HEK293T (cell line): Measurements from ENCODE around the gene CAVIN4.

Experiments used
- CTCF ChIA-PET: fragments of 350-600 bp; formaldehyde crosslinking; extraction: SDS; loops from one replicate; lab custom pipeline; 2021; ENCODE audit warnings: antibody characterized with exemption, inconsistent platforms; lab: Yijun Ruan, JAX
- POLR2A ChIA-PET: fragments of 350-600 bp; formaldehyde crosslinking; extraction: SDS; loops from one replicate; lab custom pipeline; 2020; ENCODE audit warnings: antibody characterized with exemption, inconsistent platforms; lab: Yijun Ruan, JAX
- DNase-seq: peaks from one replicate; pipeline ENCODE4 v3.0.0; 2012; ENCODE audit warnings: mixed read lengths; ENCODE audit errors: extremely low spot score
- ARNT ChIP-seq: fragments of 450-650 bp; IDR thresholded peaks from 2 replicates; pipeline ENCODE4 v1.6.1; 2017; ENCODE audit warnings: mild to moderate bottlenecking
- BHLHE40 ChIP-seq: fragments of 450-650 bp; IDR thresholded peaks from 2 replicates; pipeline ENCODE4 v1.6.1; 2016; ENCODE audit warnings: mild to moderate bottlenecking, moderate library complexity, borderline replicate concordance
- CTBP1 ChIP-seq: fragments of 450-650 bp; IDR thresholded peaks from 2 replicates; pipeline ENCODE4 v1.6.1; 2016; ENCODE audit warnings: borderline replicate concordance
- ELF4 ChIP-seq: fragments of 450-650 bp; IDR thresholded peaks from 2 replicates; pipeline ENCODE4 v1.6.1; 2017; ENCODE audit warnings: antibody characterized with exemption
- FOXA1 ChIP-seq: fragments of 450-650 bp; IDR thresholded peaks from 2 replicates; pipeline ENCODE4 v1.6.1; 2016; ENCODE audit warnings: mild to moderate bottlenecking
- FOXK2 ChIP-seq: fragments of 450-650 bp; IDR thresholded peaks from 2 replicates; pipeline ENCODE4 v1.6.1; 2016; ENCODE audit warnings: mild to moderate bottlenecking
- FOXM1 ChIP-seq: fragments of 450-650 bp; IDR thresholded peaks from 2 replicates; pipeline ENCODE4 v1.6.1; 2017; ENCODE audit warnings: mild to moderate bottlenecking, borderline replicate concordance
- HDGF ChIP-seq: fragments of 450-650 bp; IDR thresholded peaks from 2 replicates; pipeline ENCODE4 v1.6.1; 2017; ENCODE audit warnings: antibody characterized with exemption, borderline replicate concordance
- L3MBTL2 ChIP-seq: fragments of 450-650 bp; conservative IDR thresholded peaks from 2 replicates; pipeline ENCODE4 v1.6.1; 2016; ENCODE audit warnings: mild to moderate bottlenecking
- LEF1 ChIP-seq: fragments of 450-650 bp; IDR thresholded peaks from 2 replicates; pipeline ENCODE4 v1.6.1; 2017; ENCODE audit warnings: mild to moderate bottlenecking, borderline replicate concordance
- NFRKB ChIP-seq: fragments of 450-650 bp; IDR thresholded peaks from 2 replicates; pipeline ENCODE4 v1.6.1; 2016; ENCODE audit warnings: mild to moderate bottlenecking, moderate library complexity
- SP1 ChIP-seq: fragments of 450-650 bp; IDR thresholded peaks from 2 replicates; pipeline ENCODE4 v1.6.1; 2017
- SUZ12 ChIP-seq: fragments of 450-650 bp; IDR thresholded peaks from 2 replicates; pipeline ENCODE4 v1.6.1; 2016; ENCODE audit warnings: mild to moderate bottlenecking
- TARDBP ChIP-seq: fragments of 450-650 bp; IDR thresholded peaks from 2 replicates; pipeline ENCODE4 v1.6.1; 2016
- ZNF384 ChIP-seq: fragments of 450-650 bp; IDR thresholded peaks from 2 replicates; pipeline ENCODE4 v1.6.1; 2016
- TF ChIP-seq, protein P1 (sequence below): fragments of 450-650 bp; IDR thresholded peaks from 2 replicates; pipeline ENCODE4 v1.6.1; 2016

CAVIN4 gene

GRCh38 chr9:100561256-100561655 is 16.6 kb upstream of the CAVIN4 start:
- no peak for DNase-seq
- ChIA-PET CTCF (no interaction called here), POLR2A (no interaction called here)
- no peak for TF ChIP-seq SP1
- no peak for TF ChIP-seq ZNF384
- no peak for TF ChIP-seq TARDBP
- no peak for TF ChIP-seq LEF1
- no peak for TF ChIP-seq SUZ12
- TF ChIP-seq FOXM1 = no peak
- no peak for TF ChIP-seq FOXK2

DNA sequence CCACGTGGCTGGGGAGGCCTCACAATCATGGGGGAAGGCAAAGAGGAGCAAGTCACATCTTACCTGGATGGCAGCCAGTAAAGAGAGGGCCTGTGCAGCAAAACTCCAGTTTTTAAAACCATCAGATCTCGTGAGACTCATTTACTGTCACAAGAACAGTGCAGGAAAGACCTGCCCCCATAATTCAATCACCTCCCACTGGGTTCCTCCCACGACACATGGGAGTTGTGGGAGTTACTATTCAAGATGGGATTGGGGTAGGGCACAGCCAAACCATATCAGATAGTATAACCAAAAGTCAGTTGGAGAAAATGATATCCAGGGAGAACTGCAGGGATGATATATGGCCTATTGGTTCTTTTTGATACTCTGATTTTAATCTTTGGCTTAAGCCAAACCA is 10.0 kb upstream of the CAVIN4 start:
- POLR2A ChIA-PET = no interaction called here
- no peak for DNase-seq
- CTCF ChIA-PET = no interaction called here
- TF ChIP-seq LEF1 (no peak), ZNF384 (no peak), FOXK2 (no peak), FOXA1 (no peak), SP1 (no peak), SUZ12 (no peak), HDGF (no peak), ARNT (no peak), TARDBP (no peak), CTBP1 (no peak), NFRKB (no peak), FOXM1 (no peak), L3MBTL2 (no peak), BHLHE40 (no peak), ELF4 (no peak)
- TF ChIP-seq, protein P1, sequence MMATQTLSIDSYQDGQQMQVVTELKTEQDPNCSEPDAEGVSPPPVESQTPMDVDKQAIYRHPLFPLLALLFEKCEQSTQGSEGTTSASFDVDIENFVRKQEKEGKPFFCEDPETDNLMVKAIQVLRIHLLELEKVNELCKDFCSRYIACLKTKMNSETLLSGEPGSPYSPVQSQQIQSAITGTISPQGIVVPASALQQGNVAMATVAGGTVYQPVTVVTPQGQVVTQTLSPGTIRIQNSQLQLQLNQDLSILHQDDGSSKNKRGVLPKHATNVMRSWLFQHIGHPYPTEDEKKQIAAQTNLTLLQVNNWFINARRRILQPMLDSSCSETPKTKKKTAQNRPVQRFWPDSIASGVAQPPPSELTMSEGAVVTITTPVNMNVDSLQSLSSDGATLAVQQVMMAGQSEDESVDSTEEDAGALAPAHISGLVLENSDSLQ = no peak

DNA sequence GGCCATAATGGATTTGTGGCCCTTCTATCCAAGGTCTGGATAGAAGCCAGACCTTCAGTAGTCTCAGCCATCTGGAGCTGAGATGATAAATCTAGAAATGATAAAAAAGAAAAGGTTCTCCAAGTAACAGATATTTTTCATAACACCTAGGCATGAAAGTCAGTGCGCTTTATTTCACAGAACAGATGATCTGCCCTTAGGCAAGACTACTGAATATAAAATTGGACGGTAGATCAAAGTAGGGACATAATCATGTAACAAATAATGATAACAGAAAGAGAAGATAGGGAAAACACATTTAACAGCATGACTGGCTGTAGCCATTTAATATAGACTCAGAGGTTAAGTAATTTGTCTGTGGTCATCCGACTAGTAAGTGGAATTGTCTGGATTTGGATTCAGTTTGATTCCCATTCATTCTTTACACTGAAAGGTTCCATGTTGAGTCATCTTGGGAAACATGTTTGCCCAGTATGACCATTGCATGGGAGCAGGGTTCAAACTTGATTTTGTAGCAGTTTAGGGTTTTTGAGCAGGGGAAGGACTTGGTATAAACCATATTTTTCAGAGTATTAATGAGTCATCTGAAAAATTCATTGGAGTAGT is 4.1 kb upstream of the CAVIN4 start:
- no peak for DNase-seq
- no peak for TF ChIP-seq SUZ12
- TF ChIP-seq FOXA1 = no peak
- TF ChIP-seq, protein P1 = no peak
- CTCF ChIA-PET = no interaction called here

GRCh38 chr9:100575006-100575405 is 2.9 kb upstream of the CAVIN4 start:
- CTCF ChIA-PET = no interaction called here
- DNase-seq = no peak
- TF ChIP-seq FOXK2 = no peak
- no peak for TF ChIP-seq SUZ12
- TF ChIP-seq ZNF384 = no peak
- TF ChIP-seq, protein P1 = no peak
- TF ChIP-seq FOXA1 = no peak
- no peak for TF ChIP-seq TARDBP
- no peak for TF ChIP-seq LEF1
- no peak for TF ChIP-seq NFRKB
- POLR2A ChIA-PET = no interaction called here

More for the DNA sequence above, 4.1 kb upstream of the CAVIN4 start:
- POLR2A ChIA-PET = no interaction called here

DNA sequence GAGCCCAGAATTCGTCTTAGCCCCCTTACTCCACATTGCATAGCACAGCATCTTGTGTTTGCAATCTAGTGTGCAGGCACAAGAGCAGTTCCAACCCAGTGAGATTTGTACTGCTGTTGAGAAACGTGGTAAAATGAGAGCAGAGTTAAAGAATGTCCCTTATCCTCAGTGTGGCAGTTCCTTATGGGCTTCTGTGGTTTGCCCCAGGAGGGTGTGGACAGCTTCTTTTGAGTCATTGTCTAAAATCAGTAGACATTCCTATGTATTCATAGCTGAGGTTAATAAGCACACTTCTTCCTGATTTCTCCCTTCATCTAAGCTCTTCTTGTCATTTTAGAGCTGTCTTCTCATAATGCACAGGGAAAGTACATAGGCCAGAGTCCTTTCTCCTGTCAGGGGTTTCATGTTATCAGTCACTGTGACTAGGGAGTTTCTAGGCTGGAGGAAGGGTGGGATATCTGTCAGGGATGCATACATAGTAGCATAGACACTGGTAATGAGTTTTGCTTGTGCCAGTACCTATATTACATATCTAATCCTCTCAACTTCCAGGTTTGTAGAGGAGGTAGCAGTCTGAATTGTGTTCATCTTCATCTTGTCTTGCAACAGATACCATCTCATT is 2.0 kb upstream of the CAVIN4 start:
- DNase-seq = no peak
- ChIA-PET POLR2A (no interaction called here), CTCF (no interaction called here)
- TF ChIP-seq L3MBTL2 = no peak
- TF ChIP-seq, protein P1 = no peak
- no peak for TF ChIP-seq CTBP1
- no peak for TF ChIP-seq FOXA1
- no peak for TF ChIP-seq BHLHE40
- no peak for TF ChIP-seq NFRKB
- no peak for TF ChIP-seq ZNF384
- TF ChIP-seq ELF4 = no peak

DNA sequence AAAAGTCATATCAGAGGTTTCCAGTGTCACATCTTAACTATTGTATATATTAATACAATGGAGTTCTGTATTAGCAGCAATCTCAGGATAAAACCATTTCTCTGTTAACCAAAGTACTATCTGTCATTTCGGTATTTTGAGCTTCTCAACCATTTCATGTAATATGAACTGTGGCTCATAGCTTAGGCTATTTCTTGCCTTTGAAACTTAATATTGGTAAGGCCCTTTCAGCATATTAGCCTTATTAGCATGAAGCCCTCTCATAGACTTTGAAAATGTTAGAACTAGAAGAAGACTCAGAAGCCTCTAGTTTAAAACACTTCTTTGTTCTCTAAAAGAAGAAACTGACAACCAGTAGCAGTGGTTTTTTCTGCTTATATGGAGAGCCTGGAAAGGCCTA is 731 bp downstream of the CAVIN4 start:
- ChIA-PET POLR2A (no interaction called here), CTCF (no interaction called here)
- no peak for DNase-seq
- no peak for TF ChIP-seq ZNF384
- TF ChIP-seq FOXA1 = no peak
- TF ChIP-seq SP1 = no peak
- no peak for TF ChIP-seq L3MBTL2
- no peak for TF ChIP-seq FOXM1
- TF ChIP-seq HDGF = no peak
- TF ChIP-seq BHLHE40 = no peak
- TF ChIP-seq, protein P1 = no peak
- TF ChIP-seq FOXK2 = no peak
- no peak for TF ChIP-seq NFRKB
- TF ChIP-seq TARDBP = no peak
- TF ChIP-seq CTBP1 = no peak
- no peak for TF ChIP-seq SUZ12
- no peak for TF ChIP-seq LEF1
- no peak for TF ChIP-seq ARNT
- TF ChIP-seq ELF4 = no peak
